Measurements from ENCODE around the gene MTNR1A.

Gene MTNR1A

GRCh38 chr4:186591651-186592050, 36.3 kb upstream of the MTNR1A start:
- H3K27me3 ChIP-seq (ENCODE audit: control insufficient read depth, insufficient read depth, low read length), result no peaks in the 10 kb centered on the region
- no peaks in the 10 kb centered on the region for H3K9me3 ChIP-seq (ENCODE audit: control insufficient read depth, insufficient read depth, low read depth, low read length)
- H3K36me3 ChIP-seq (ENCODE audit: control insufficient read depth, insufficient read depth, low read length), result peaks cover 80% of the 10 kb centered on the region
- H3K4me3 ChIP-seq (ENCODE audit: low read depth, low read length), result no peak overlapping the region
- no peak overlapping the region for H3K27ac ChIP-seq (ENCODE audit: low read depth, low read length)
- H3K4me1 ChIP-seq (ENCODE audit: control insufficient read depth, insufficient read depth, low read length), result no peaks in the 10 kb centered on the region
- no peak overlapping the region for H3K9ac ChIP-seq (ENCODE audit: low read length)

DNA sequence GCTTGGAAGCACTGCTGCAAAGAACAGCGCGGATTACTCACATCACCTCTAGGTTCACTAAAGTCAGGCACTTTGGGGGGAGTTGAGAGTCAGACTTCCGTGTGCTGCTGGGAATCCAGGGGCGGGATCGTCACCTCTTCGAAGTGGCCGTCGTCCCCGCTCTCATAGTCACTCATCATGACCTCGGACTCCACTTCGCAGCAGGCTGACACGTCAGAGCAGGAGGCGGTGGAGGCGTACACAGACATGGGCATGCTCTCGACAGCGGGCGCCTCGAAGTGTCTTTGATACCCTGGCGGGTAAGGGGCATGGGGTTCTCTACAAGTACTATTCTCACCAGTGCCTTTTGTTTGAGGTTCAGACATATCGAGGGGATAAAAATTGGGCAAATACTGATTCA, 33.1 kb upstream of the MTNR1A start:
- Histone ChIP-seq H3K27ac (ENCODE audit: low read depth, low read length) (no peak overlapping the region), H3K36me3 (ENCODE audit: control insufficient read depth, insufficient read depth, low read length) (peaks cover 85% of the 10 kb centered on the region), H3K9me3 (ENCODE audit: control insufficient read depth, insufficient read depth, low read depth, low read length) (peaks cover 3% of the 10 kb centered on the region; the same call in 1 of the 2 replicates), H3K4me1 (ENCODE audit: control insufficient read depth, insufficient read depth, low read length) (no peaks in the 10 kb centered on the region), H3K4me3 (ENCODE audit: low read depth, low read length) (no peak overlapping the region), H3K9ac (ENCODE audit: low read length) (no peak overlapping the region), H3K27me3 (ENCODE audit: control insufficient read depth, insufficient read depth, low read length) (no peaks in the 10 kb centered on the region)

GRCh38 chr4:186587416-186588018, 32.1 kb upstream of the MTNR1A start:
- Histone ChIP-seq H3K4me3 (ENCODE audit: low read depth, low read length) (no peak overlapping the region), H3K36me3 (ENCODE audit: control insufficient read depth, insufficient read depth, low read length) (peaks cover 84% of the 10 kb centered on the region), H3K9me3 (ENCODE audit: control insufficient read depth, insufficient read depth, low read depth, low read length) (peaks cover 6% of the 10 kb centered on the region; the same call in 1 of the 2 replicates), H3K27me3 (ENCODE audit: control insufficient read depth, insufficient read depth, low read length) (no peaks in the 10 kb centered on the region), H3K4me1 (ENCODE audit: control insufficient read depth, insufficient read depth, low read length) (no peaks in the 10 kb centered on the region), H3K9ac (ENCODE audit: low read length) (no peak overlapping the region), H3K27ac (ENCODE audit: low read depth, low read length) (no peak overlapping the region)

GRCh38 chr4:186586205-186586604, 30.8 kb upstream of the MTNR1A start:
- Histone ChIP-seq H3K4me3 (ENCODE audit: low read depth, low read length) (no peak overlapping the region), H3K27ac (ENCODE audit: low read depth, low read length) (no peak overlapping the region), H3K4me1 (ENCODE audit: control insufficient read depth, insufficient read depth, low read length) (no peaks in the 10 kb centered on the region), H3K36me3 (ENCODE audit: control insufficient read depth, insufficient read depth, low read length) (peaks cover 76% of the 10 kb centered on the region), H3K9me3 (ENCODE audit: control insufficient read depth, insufficient read depth, low read depth, low read length) (peaks cover 15% of the 10 kb centered on the region), H3K27me3 (ENCODE audit: control insufficient read depth, insufficient read depth, low read length) (no peaks in the 10 kb centered on the region), H3K9ac (ENCODE audit: low read length) (no peak overlapping the region)

GRCh38 chr4:186584912-186585311, 29.5 kb upstream of the MTNR1A start:
- H3K36me3 ChIP-seq (ENCODE audit: control insufficient read depth, insufficient read depth, low read length), result peaks cover 65% of the 10 kb centered on the region
- no peaks in the 10 kb centered on the region for H3K27me3 ChIP-seq (ENCODE audit: control insufficient read depth, insufficient read depth, low read length)
- H3K27ac ChIP-seq (ENCODE audit: low read depth, low read length), result no peak overlapping the region
- no peak overlapping the region for H3K4me3 ChIP-seq (ENCODE audit: low read depth, low read length)
- no peaks in the 10 kb centered on the region for H3K4me1 ChIP-seq (ENCODE audit: control insufficient read depth, insufficient read depth, low read length)
- H3K9me3 ChIP-seq (ENCODE audit: control insufficient read depth, insufficient read depth, low read depth, low read length), result peaks cover 15% of the 10 kb centered on the region
- H3K9ac ChIP-seq (ENCODE audit: low read length), result no peak overlapping the region

DNA sequence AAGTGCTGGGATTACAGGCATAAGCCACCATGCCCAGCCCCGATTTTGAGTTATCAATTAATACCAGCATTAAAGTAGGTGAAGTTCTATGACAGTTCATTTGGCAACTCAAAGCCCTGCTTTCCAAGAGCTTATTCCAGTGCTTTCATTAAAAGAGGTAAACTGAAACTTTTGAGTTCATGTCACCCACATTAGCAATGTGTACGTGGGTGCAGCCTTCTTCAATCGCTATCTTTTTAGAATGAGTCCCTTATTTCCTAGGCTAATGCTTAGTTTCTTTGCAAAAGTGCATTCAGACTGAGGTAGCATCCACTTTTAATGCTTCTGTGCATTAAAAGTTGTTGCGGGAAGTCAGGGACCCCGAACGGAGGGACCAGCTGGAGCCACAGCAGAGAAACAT, 26.1 kb upstream of the MTNR1A start:
- Histone ChIP-seq H3K36me3 (ENCODE audit: control insufficient read depth, insufficient read depth, low read length) (peaks cover 39% of the 10 kb centered on the region), H3K27me3 (ENCODE audit: control insufficient read depth, insufficient read depth, low read length) (no peaks in the 10 kb centered on the region), H3K4me1 (ENCODE audit: control insufficient read depth, insufficient read depth, low read length) (no peaks in the 10 kb centered on the region), H3K9me3 (ENCODE audit: control insufficient read depth, insufficient read depth, low read depth, low read length) (peaks cover 15% of the 10 kb centered on the region), H3K4me3 (ENCODE audit: low read depth, low read length) (no peak overlapping the region), H3K27ac (ENCODE audit: low read depth, low read length) (no peak overlapping the region), H3K9ac (ENCODE audit: low read length) (no peak overlapping the region)

GRCh38 chr4:186580669-186581068, 25.3 kb upstream of the MTNR1A start:
- Histone ChIP-seq H3K27ac (ENCODE audit: low read depth, low read length) (no peak overlapping the region), H3K9ac (ENCODE audit: low read length) (no peak overlapping the region), H3K4me3 (ENCODE audit: low read depth, low read length) (no peak overlapping the region), H3K9me3 (ENCODE audit: control insufficient read depth, insufficient read depth, low read depth, low read length) (peaks cover 15% of the 10 kb centered on the region), H3K36me3 (ENCODE audit: control insufficient read depth, insufficient read depth, low read length) (peaks cover 33% of the 10 kb centered on the region), H3K4me1 (ENCODE audit: control insufficient read depth, insufficient read depth, low read length) (no peaks in the 10 kb centered on the region), H3K27me3 (ENCODE audit: control insufficient read depth, insufficient read depth, low read length) (no peaks in the 10 kb centered on the region)

DNA sequence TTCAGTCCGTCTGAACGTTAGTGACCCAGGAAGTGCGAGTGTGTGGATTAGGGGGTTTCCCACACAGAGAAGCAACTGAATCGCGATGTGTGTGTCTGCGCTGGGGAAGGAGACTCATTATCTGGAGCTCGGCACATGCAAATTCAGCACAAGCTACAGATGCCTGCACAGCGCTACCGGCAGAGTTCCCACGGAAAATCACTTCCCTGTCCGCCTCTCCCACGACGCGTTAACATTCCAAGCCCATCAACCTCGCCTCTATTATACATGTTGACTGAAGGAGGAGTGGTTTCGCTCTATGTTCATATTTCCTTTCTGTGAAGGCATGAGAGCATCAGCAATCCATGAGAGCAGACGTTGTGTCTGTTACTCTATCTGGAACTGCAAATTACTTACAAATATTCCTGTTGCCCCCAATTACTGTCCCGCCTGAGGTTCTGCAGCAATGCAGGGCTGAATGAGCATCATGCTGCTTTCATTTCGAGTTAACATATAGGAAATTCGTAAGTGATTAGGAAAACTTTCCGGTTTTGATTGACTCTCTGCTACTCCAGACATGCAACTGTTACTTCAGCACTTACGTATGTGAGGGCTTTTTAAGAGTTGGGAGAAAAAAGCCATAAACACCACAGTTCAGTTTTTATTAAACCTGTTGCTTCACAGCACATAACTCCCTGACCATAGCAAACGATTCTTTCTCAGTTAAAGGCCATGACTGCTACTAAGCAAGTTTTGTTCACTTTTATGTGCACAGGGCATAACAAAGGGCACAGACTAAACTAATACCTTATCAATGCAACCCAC, 15.0 kb upstream of the MTNR1A start:
- Histone ChIP-seq H3K4me1 (ENCODE audit: control insufficient read depth, insufficient read depth, low read length) (peaks cover 5% of the 10 kb centered on the region; the same call in 1 of the 2 replicates), H3K9me3 (ENCODE audit: control insufficient read depth, insufficient read depth, low read depth, low read length) (no peaks in the 10 kb centered on the region), H3K9ac (ENCODE audit: low read length) (no peak overlapping the region), H3K36me3 (ENCODE audit: control insufficient read depth, insufficient read depth, low read length) (no peaks in the 10 kb centered on the region), H3K27ac (ENCODE audit: low read depth, low read length) (no peak overlapping the region), H3K27me3 (ENCODE audit: control insufficient read depth, insufficient read depth, low read length) (no peaks in the 10 kb centered on the region), H3K4me3 (ENCODE audit: low read depth, low read length) (no peak overlapping the region)

GRCh38 chr4:186569533-186570192, 14.3 kb upstream of the MTNR1A start:
- Histone ChIP-seq H3K4me1 (ENCODE audit: control insufficient read depth, insufficient read depth, low read length) (peaks cover 5% of the 10 kb centered on the region; the same call in 1 of the 2 replicates), H3K9ac (ENCODE audit: low read length) (no peak overlapping the region), H3K36me3 (ENCODE audit: control insufficient read depth, insufficient read depth, low read length) (no peaks in the 10 kb centered on the region), H3K4me3 (ENCODE audit: low read depth, low read length) (no peak overlapping the region), H3K27me3 (ENCODE audit: control insufficient read depth, insufficient read depth, low read length) (no peaks in the 10 kb centered on the region), H3K27ac (ENCODE audit: low read depth, low read length) (no peak overlapping the region), H3K9me3 (ENCODE audit: control insufficient read depth, insufficient read depth, low read depth, low read length) (no peaks in the 10 kb centered on the region)

DNA sequence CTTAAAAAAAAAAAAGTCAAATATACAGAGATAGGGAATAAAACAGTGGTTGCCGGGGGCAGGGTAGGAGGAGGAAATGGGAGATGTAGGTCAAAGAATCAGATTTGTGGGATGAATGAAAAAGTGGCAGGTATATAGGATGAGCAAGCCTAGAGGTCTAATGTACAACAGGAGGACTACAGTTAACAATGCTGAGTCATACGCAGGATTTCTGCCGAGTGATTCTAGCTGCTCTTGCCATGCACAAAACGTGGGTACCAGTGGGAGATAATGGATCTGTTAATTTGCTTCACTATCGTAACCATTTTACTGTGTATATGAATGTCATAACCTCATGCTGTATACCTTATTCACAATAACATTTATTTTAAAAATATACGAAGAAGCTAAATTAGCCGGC, 10.7 kb upstream of the MTNR1A start:
- H3K27ac ChIP-seq (ENCODE audit: low read depth, low read length), result no peak overlapping the region
- no peak overlapping the region for H3K9ac ChIP-seq (ENCODE audit: low read length)
- no peaks in the 10 kb centered on the region for H3K36me3 ChIP-seq (ENCODE audit: control insufficient read depth, insufficient read depth, low read length)
- H3K4me3 ChIP-seq (ENCODE audit: low read depth, low read length), result no peak overlapping the region
- no peaks in the 10 kb centered on the region for H3K27me3 ChIP-seq (ENCODE audit: control insufficient read depth, insufficient read depth, low read length)
- no peaks in the 10 kb centered on the region for H3K9me3 ChIP-seq (ENCODE audit: control insufficient read depth, insufficient read depth, low read depth, low read length)
- H3K4me1 ChIP-seq (ENCODE audit: control insufficient read depth, insufficient read depth, low read length), result peaks cover 5% of the 10 kb centered on the region; the same call in 1 of the 2 replicates

DNA sequence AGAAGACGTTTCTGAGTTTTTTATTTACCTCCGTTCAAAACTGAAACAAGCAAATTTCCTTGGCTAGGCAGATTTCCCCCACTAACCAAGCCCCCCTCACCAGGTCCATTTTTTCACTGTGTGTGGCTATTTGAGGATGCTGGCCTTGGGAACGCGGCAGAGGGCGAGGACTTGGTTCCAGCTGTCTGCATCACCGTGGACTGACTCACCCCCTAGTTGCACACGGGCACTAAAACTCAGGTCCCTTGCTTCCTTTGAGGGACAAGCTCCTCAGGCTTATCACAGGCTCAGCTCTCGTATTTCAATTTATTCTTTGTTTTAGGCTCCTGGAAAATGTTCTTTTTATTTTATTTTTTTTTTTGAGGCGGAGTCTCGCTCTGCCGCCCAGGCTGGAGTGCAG, 8.4 kb upstream of the MTNR1A start:
- H3K4me3 ChIP-seq (ENCODE audit: low read depth, low read length), result no peak overlapping the region
- 0 out of 2 replicates have a peak, but pooled peaks cover 4% of the 10 kb centered on the region for H3K9me3 ChIP-seq (ENCODE audit: control insufficient read depth, insufficient read depth, low read depth, low read length)
- no peaks in the 10 kb centered on the region for H3K36me3 ChIP-seq (ENCODE audit: control insufficient read depth, insufficient read depth, low read length)
- no peak overlapping the region for H3K9ac ChIP-seq (ENCODE audit: low read length)
- no peaks in the 10 kb centered on the region for H3K4me1 ChIP-seq (ENCODE audit: control insufficient read depth, insufficient read depth, low read length)
- no peaks in the 10 kb centered on the region for H3K27me3 ChIP-seq (ENCODE audit: control insufficient read depth, insufficient read depth, low read length)
- H3K27ac ChIP-seq (ENCODE audit: low read depth, low read length), result no peak overlapping the region
